Measurements from ENCODE around the gene PRKG1. TPM values are rescaled to one million over a fixed set of nuclear protein-coding genes. Genes with fewer than 3 reads are reported as not detected.

Gene PRKG1
- polyA plus RNA-seq, 3 donors, result not detected

DNA sequence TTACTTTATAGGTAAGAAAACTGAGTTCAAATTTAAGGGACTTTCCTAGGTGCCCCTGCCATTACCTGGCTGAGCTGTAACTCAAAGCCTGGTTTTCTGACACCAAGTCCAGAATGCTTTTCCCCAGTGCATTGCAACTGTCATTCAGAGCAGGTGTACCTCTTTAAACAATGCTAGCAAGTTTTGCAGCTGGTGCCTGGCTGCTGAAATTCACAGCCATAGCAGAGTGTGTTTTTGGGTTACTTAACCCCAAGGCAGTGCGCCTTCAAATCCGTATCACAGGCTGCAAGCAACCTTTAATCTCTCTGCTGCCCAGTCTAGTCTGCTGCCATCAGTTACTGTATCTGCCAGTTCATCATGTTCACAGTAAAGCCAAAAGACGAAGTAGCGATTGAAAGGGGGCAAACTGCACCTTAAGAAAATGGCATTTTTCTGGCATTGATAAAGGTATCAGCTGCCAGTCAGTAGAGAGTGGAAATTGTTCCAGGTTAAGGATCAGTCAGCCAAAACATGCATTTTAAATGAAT is 359.7 kb downstream of the PRKG1 start:
- no peaks in the 10 kb centered on the region for H3K36me3 ChIP-seq (replicated peaks in 1 of 2; ENCODE audit: control insufficient read depth in 1 of 2, insufficient read depth in 2 of 2, low read length in 2 of 2)
- Mint-ChIP-seq H3K9me3 (peaks cover 0 to 2% (median 0%) of the 10 kb centered on the region in 7 donors), H3K27ac (no peak overlapping the region), H3K36me3 (no peaks in the 10 kb centered on the region), H3K27me3 (ENCODE audit: low read depth in 3 of 3) (no peaks in the 10 kb centered on the region), H3K4me1 (no peaks in the 10 kb centered on the region), H3K4me3 (no peak overlapping the region)
- no peak overlapping the region for H3K27ac ChIP-seq (ENCODE audit: low read depth in 1 of 2, low read length in 2 of 2)
- DNase-seq, result no peak
- no peaks in the 10 kb centered on the region for H3K9me3 ChIP-seq (replicated peaks in 1 of 2; ENCODE audit: control insufficient read depth in 1 of 2, insufficient read depth in 1 of 2, low read length in 2 of 2)
- no peaks in the 10 kb centered on the region for H3K79me2 ChIP-seq (ENCODE audit: insufficient read depth, low read length)
- no peak overlapping the region for H3K9ac ChIP-seq (ENCODE audit: insufficient read depth, low read length, poor library complexity, severe bottlenecking)
- H3K4me3 ChIP-seq (replicated peaks in 1 of 3; ENCODE audit: low read depth in 2 of 3, low read length in 3 of 3), result no peak overlapping the region
- WGBS (ENCODE audit: insufficient coverage), result 90% methylated on average over 4 of the region's 4 CpGs
- TF ChIP-seq CTCF (IDR thresholded peaks at IDR 0.05), result no peak
- no peaks in the 10 kb centered on the region for H4K20me1 ChIP-seq (ENCODE audit: insufficient read depth, low read length)
- no peaks in the 10 kb centered on the region for H3K27me3 ChIP-seq (ENCODE audit: control insufficient read depth in 2 of 2, insufficient read depth in 2 of 2, low read length in 2 of 2)
- intact Hi-C loops (cut with micrococcal nuclease), result no loop called here
- H3K4me2 ChIP-seq (replicated peaks; ENCODE audit: extremely low read depth, low read length, poor library complexity, severe bottlenecking), result no peak overlapping the region
- H3K4me1 ChIP-seq (ENCODE audit: control insufficient read depth in 1 of 2, insufficient read depth in 2 of 2, low read length in 2 of 2), result no peaks in the 10 kb centered on the region
- H2AFZ ChIP-seq (ENCODE audit: insufficient read depth, low read depth, low read length, poor library complexity, severe bottlenecking), result no peak overlapping the region

- H3K27me3 ChIP-seq (ENCODE audit: control insufficient read depth in 2 of 2, insufficient read depth in 2 of 2, low read length in 2 of 2), result no peaks in the 10 kb centered on the region
- no peak overlapping the region for H3K27ac ChIP-seq (ENCODE audit: low read depth in 1 of 2, low read length in 2 of 2)
- no peak overlapping the region for H3K4me2 ChIP-seq (replicated peaks; ENCODE audit: extremely low read depth, low read length, poor library complexity, severe bottlenecking)
- no peaks in the 10 kb centered on the region for H3K9me3 ChIP-seq (replicated peaks in 1 of 2; ENCODE audit: control insufficient read depth in 1 of 2, insufficient read depth in 1 of 2, low read length in 2 of 2)
- no peak for DNase-seq
- no peaks in the 10 kb centered on the region for H4K20me1 ChIP-seq (ENCODE audit: insufficient read depth, low read length)
- H3K9me3 Mint-ChIP-seq, result peaks cover 0 to 4% (median 0%) of the 10 kb centered on the region in 7 donors
- 100% methylated on average over 2 of the region's 4 CpGs for WGBS (ENCODE audit: insufficient coverage)
- H3K79me2 ChIP-seq (ENCODE audit: insufficient read depth, low read length), result no peaks in the 10 kb centered on the region
- no peak for TF ChIP-seq CTCF (IDR thresholded peaks at IDR 0.05)
- H3K36me3 ChIP-seq (replicated peaks in 1 of 2; ENCODE audit: control insufficient read depth in 1 of 2, insufficient read depth in 2 of 2, low read length in 2 of 2), result no peaks in the 10 kb centered on the region
- no peak overlapping the region for H2AFZ ChIP-seq (ENCODE audit: insufficient read depth, low read depth, low read length, poor library complexity, severe bottlenecking)
- H3K4me3 Mint-ChIP-seq, result no peak overlapping the region
- no peaks in the 10 kb centered on the region for H3K4me1 ChIP-seq (ENCODE audit: control insufficient read depth in 1 of 2, insufficient read depth in 2 of 2, low read length in 2 of 2)
- no peak overlapping the region for H3K9ac ChIP-seq (ENCODE audit: insufficient read depth, low read length, poor library complexity, severe bottlenecking)
- no peak overlapping the region for H3K4me3 ChIP-seq (replicated peaks in 1 of 3; ENCODE audit: low read depth in 2 of 3, low read length in 3 of 3)
- H3K4me1 Mint-ChIP-seq, result no peaks in the 10 kb centered on the region
- intact Hi-C loops (cut with micrococcal nuclease), result no loop called here
- no peaks in the 10 kb centered on the region for H3K27me3 Mint-ChIP-seq (ENCODE audit: low read depth in 3 of 3)
- H3K36me3 Mint-ChIP-seq, result no peaks in the 10 kb centered on the region
- no peak overlapping the region for H3K27ac Mint-ChIP-seq
Measured at GRCh38 chr10:51436805-51437204, 362.5 kb downstream of the PRKG1 start.
